HG03108 (cell line): ENCODE data around the gene CCDC146.
"Not testable (repeated sequence)": the region's sequence is repeated elsewhere in the genome, so short reads cannot be mapped to it uniquely, and the experiment has no call there.

ENCODE experiments used
- ATAC-seq: cut with Tn5 transposase; IDR thresholded peaks from one replicate; pipeline ENCODE4 v1.9.1; 2021; ENCODE audit warnings: moderate library complexity; ENCODE audit not compliant: unreplicated experiment

Gene CCDC146

DNA sequence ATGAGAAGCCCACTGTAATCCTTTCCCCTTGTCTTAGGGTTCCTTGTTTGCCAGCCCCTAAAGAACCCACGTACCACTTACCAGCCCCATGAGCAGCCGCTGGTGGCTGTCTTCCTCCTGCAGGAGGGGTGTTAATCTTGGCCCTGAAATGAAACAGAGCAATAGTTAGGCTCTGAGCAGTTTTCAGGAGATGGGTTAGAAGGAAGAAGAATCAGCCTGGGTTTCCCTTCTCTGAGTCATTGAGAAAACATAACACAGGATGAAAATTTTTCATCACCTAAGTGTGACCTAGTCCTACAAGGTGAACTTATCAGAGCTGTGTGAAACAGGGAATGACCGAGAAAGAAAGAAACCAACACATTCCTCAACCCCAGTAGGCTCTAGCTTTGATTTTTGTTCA, 203.7 kb downstream of the CCDC146 start:
- no peak for ATAC-seq

DNA sequence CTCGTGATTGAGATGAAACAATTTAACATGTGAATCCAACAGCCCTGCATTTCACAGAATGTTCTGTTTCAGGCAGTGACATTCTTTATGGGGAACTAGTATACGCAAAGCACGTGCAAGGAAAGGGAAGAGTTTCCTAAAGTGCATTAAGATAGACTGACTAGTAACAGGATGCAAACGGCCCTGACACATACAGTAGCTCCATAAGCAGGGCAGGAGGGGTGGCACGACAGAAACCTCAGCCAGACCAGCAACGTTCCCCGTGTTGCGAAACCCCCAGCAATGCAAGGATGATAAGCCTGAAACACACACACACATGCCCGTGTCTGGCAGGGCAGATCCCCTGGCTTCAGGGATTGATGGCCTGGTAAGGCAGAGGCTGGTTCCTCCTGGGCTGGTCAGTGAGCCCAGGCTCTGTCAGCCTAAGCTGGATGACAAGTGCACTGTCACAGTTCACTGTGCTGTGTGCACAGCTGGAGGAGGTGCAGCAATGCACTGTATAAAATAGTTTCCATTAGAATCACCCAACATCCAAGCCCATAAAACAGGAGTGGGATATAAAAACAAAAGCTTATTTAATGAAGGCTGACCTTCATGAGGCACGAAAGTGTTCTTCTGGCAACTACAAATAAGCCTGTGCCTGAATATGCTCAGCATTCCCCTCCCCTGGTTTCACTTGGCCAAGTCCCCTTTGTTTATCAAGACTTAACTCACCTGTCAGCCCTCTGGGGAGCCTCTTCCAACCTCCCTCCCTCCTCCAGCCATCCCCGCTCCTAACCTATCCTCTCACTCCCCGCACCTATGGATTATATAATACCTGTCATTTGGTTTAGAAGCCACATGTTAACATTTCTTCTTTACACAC, 204.9 kb downstream of the CCDC146 start:
- no peak for ATAC-seq

DNA sequence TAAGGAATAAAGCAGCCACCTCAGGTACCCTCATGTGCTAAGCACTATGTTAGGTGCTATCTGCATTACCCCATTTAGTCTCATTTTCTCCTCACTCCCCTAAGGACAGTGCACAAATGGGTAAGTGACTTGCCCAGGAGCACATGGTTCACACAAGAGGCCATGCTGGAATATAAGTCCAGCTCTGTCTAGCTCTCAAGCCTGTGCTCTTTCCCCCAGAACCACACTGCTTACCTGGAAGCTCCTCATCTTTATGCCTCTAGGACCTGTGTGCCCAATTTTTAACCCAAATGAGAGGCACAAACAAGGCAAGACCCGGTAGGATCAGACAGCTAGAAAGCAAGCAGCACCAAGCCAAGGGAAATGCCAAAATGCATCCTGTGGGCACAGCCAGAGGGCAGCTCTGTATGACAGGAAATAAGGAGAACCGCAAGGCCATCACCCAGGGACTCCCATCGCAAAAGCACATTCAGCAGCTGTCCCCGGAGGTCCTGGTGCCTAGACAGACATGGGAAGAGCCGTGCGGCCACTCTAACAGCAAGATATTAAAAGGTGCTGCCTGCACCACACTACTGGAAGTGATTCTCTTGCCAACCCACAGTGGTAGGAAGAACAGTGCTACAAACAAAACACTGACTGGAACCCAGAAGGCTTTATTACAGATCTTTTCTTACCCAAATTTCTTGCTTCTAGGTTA, 205.7 kb downstream of the CCDC146 start:
- ATAC-seq: no peak

DNA sequence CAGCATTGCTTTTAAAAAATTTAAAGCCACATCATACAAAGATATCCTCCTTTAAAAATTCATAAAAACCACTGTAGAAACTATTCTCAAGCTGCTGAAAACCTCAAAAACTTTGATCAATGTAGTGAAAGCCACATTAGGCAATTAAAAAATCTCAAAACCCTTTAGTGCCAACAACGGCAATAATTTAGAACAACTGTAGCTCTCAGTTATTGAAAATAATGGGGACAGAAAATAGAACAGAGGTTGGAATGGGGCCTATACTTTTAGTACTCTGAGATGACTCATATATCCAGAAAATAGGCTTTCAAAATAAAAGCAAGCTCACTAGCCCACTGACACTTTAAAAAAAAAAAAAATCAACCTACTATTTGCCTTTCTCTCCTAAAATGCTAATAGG, 206.3 kb downstream of the CCDC146 start:
- no peak for ATAC-seq

DNA sequence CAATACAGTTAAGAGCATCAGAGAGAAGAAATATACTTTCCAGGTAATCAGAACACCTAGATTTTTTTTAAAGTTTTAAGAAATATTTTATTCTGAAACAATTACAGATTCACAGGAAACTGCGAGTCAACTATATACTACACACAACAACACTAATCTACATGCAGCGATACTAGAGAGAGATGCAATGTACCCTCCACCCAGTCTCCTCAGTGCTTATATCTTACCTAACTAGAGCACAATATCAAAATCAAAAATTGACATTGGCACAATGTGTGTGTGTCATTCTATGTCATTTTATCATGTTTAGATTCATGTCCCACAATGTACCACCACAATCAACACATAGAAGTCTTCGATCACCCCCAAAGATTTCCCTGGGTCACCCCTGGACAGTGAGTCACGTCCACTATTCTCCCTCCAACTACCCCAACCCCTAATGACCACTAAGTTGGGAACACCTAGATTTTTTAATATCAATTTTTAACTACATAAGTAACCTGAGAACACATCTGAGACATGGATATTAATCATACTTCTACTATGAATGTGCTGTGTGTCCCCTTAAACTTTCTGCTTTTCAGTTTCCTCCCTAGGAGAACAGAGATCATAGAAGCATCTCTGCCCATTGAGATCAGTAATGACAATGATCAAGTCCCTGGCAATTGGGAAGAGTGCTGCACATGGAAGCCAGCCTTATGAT, 207.2 kb downstream of the CCDC146 start:
- ATAC-seq: no peak

DNA sequence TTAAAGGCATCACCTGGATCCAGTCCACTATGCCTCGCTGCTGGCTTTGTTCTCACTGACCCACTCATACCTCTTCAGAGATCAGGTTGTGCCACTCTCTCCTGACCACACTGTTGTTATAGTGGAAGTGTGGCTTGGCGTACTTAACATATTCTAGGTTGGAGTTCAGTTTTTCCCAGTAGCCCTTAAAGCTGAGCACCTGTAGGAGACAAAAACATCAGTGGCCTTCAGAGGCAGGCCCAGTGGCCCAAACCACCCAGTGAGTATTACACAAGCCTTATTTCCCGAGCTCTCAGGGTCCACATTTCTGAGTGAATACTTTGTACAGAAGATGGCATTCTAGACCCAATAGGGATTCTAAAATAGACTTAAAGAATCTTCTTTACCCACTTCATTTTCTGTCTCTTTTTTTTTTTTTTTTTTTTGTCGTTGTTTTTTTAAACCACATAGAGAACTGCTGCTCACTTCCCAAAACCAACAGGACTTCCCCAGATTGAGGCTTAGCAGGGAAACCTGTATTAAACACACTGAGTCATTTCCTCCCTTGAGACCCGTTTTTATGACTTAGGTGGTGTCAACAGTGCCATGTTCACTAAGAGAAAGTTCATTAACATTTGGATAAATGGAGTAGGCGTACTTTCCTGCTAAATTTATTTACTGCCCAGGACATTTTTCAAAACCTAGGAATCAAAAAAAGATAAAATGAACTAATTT, 207.9 kb downstream of the CCDC146 start:
- peak; percentile 49 for ATAC-seq

DNA sequence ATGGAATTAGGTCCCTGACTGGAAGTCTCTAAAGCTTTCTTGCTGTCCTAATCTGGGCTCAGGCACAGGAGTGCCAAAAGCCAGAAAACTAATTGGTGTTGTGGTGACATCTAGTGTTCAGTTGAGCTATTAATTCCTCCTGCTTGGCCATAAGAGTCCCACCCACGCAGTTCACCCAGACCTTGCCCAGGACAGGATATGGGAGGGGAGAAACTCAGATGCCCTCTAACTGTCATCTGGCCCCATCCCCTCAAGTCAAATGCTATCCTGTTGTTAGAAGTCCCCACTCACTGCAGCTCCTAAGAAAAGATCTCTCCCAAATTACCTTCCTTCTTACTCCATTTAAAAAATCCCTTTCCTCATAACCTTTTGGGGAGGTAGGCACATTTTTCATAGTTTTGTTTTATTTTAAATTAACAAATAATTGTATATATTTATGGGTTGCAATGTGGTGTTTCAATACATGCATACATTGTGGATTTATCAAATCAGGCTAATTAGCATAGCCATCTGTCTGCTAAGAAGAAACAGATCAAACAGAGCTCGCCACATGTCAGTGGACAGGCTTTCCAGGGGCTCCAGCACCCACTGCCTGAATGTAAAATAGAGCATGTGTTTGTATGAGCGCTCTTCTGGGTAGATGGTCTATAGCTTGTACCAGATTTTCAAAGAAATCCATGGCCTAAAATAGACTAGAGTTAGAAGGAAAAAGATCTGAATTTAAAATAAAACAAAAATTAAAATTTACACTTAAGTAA, 209.7 kb downstream of the CCDC146 start:
- peak; percentile 66 for ATAC-seq

DNA sequence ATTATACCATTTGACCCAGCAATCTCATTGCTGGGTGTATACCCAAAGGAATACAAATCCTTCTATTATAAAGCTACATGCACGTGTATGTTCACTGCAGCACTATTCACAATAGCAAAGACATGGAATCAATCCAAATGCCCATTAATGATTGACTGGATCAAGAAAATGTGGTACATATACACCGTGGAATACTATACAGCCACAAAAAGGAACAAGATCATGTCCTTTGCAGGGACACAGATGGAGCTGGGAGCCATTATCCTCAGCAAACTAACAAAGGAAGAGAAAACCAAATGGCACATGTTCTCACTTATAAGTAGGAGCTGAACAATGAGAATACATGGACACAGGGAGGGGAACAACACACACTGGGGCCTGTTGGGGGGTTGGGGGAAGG, 211.6 kb downstream of the CCDC146 start:
- not testable (repeated sequence) for ATAC-seq

DNA sequence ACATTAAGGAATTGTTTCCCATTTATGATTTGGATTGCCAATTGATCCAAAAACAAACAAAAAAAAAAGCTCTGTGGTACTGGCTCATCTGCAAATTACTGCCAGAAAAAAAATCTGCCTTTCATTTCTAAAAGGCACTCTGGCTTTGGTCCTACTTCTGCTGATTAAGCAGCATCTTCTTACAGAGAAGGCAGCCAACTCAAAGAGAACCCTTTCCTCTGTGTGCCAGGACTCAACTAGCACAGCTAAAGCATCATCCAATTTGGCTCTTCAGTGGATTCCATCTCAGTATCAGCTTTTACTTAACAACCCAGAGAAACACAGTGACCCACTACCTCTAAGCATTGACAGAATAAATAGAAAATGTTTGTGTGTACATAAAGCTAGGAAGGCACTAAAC, 213.2 kb downstream of the CCDC146 start:
- no peak for ATAC-seq

DNA sequence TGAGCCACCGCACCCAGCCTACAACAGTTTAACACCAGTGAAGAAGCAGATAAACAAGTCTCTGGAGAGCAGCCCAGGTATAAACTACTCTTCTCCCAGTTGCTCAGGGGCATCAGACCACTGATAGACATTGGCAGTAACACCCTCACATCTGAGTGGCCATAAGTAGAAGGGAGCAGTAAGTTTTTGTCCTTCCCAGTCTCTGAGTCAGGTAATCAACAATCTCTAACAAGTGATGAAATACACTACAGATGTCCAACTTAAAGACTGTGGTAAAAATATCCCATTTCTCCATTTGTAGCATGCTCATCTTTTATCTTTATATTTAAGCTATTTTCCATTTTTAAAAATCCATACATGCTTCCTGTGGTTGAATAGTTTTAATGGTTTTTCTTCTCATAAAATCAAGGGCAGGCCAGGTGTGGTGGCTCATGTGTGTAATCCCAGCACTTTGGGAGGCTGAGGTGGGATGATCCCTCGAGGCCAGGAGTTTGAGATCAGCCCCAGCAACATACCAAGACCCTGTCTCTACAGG, 215.1 kb downstream of the CCDC146 start:
- no peak for ATAC-seq

DNA sequence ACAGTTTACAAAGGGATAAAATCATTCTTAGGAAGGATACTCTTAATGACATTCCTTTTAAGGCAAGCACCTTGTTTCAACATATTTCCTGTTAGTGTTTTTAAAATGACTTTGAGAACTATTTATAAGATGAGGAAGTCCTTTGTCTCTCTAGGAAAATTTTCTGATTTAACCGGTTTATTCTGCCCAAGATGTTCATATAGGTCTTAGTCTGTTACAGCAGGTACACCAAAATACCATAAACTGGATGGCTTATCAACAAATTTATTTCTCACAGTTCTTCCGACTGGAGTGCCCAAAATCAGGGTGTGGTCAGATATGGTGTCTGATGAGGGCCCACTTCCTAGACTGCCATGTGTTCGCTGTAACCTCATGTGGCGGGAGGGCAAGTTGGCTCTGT, 215.8 kb downstream of the CCDC146 start:
- ATAC-seq: no peak

DNA sequence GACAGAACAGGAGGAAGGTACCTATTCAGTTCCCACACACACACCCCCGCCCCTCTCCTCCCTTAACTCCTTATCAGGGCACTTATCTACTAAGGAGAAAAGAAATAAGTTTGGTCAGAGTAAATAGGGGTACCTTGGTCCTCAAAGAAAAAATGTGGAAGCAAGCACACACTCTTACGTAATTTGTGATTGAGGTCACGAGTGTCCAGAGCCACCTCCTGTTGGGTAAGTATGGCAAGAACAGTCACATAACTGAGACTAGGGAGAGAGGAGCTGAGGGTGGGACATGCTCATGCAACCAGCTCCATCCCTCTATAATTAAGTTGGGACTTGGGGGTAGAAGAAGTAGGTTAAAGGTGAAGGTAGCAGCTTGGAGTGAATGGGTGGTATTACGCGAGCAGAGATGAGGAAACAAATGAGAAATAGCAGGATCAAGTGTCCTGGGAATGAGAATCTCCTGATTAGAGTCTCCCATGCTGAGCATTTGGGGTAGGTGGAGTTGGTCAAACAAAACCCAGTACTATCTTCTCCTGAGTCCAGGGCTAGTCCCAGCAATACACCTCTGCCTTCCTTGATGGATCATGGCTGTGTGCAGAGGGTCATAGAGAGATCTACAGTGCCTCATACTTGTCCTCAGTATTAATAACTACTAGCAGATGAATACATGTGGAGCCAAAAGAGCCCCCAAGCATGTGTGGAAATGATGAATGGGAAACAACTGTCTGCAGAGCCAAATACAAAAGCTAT, 216.6 kb downstream of the CCDC146 start:
- no peak for ATAC-seq

DNA sequence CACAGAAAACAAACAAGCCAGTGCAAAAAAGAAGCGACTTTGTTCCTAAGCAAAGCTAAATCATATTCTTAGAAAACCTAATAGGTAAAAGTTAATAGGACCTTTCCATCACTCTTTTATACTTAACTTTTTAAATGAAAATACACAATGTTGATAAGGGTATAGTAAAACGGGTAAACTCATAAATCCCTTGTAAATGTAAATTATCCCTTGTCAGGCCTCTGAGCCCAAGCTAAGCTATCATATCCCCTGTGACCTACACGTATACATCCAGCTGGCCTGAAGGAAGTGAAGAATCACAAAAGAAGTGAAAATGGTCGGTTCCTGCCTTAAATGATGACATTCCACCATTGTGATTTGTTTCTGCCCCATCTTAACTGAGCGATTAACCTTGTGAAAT, 217.3 kb downstream of the CCDC146 start:
- no peak for ATAC-seq
